HG02623 (cell line): Measurements from ENCODE around the gene TRAPPC3L.

Source experiments
- ATAC-seq: cut with Tn5 transposase; IDR thresholded peaks from one replicate; pipeline ENCODE4 v1.9.1; 2021; ENCODE audit warnings: moderate library complexity; ENCODE audit not compliant: unreplicated experiment

Gene TRAPPC3L

GRCh38 chr6:116560130-116560529, 14.6 kb upstream of the TRAPPC3L start:
- ATAC-seq: no peak

- no peak for ATAC-seq
These were observed 12.4 kb upstream of the TRAPPC3L start for GRCh38 chr6:116557893-116558292.

- ATAC-seq: no peak
These were observed 11.4 kb upstream of the TRAPPC3L start for GRCh38 chr6:116556814-116557415.

DNA sequence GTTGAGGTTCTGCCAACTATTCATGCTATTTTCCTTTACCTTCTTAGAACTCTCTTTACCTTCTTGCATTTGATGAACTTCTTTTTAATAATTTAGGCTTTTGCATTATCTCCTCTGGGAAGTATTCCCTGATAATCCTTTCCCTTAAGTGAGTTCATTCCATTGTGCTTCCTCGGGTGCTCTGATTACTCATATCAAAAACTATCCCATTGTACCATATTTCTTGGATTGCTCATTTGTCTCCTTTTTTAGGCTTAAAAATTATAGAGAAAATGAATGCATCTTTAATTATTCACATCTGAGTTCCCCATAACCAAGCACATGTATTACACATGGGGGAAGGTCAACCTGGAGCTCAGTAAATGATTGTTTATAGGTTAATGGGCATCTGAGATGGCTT, 10.6 kb upstream of the TRAPPC3L start:
- ATAC-seq: no peak

DNA sequence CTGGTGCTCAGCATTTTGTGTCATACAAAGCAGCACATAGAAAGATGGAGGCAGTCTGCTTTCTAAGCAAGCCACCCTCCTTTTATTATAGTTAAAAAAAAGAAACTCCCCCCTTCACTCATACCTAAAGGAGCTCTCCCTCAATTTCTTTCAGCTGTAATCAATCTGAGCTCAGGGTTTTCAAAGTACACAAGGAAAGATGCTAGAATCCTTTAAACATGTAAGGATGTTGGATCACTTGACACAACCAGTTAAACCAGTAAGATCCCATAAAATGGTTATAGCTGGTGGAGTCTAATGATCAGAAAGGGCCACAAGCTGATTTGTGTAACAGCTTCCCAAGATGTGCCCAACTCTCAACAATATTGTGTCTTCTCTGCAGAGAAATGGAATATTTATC, 8.0 kb upstream of the TRAPPC3L start, which contains the start of gene CALHM4:
TSS of gene CALHM4 (plus strand) at position 301 of the 400 bp plus-strand sequence. CDS start at position 344, 43 bp downstream.
- ATAC-seq: no peak

GRCh38 chr6:116550796-116551195, 5.3 kb upstream of the TRAPPC3L start:
- ATAC-seq: no peak

- ATAC-seq: no peak
These were observed 1.9 kb upstream of the TRAPPC3L start for GRCh38 chr6:116547358-116547757.

DNA sequence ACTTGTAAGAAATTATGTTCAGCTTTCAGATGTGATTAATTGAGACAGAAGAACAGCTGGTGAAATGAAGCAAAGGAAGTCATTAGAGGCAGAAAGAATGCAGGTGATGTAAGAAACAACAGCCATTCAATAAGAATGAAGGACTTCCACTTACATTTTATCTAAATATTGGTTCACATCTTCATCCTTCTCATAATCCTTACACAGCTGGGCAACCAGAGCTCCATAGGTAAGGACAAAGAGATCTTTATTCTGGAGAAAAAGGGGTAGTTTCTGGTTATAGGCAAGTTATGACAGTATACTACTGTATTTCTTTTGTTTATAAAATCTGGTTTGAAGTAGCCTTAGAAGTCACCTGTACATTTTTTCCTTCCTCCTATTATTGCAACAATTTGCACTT, 2.3 kb downstream of the TRAPPC3L start:
- ATAC-seq: no peak

GRCh38 chr6:116542426-116542825, 3.1 kb downstream of the TRAPPC3L start:
- no peak for ATAC-seq

DNA sequence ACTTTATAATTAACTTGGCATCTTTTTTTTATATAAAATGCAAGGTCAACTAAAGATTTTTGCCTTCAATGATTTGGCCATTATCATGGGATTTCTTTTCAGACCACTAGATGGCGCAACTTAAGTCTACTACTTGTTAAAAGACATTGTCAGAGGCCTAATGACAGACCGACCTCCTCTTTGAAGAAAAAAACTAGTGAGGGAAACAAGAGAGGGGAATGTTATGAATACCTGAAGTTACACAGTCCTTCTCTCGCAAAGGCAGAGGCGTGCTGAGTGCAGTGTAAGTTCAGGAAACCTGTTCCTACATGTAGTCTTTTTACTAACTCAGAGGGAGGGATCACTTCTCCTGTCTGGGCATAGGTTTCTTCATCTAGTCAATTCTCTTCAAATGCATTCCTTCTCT, 9.3 kb downstream of the TRAPPC3L start:
- ATAC-seq: no peak

- no peak for ATAC-seq
These were observed 10.4 kb downstream of the TRAPPC3L start for GRCh38 chr6:116535109-116535508.

- no peak for ATAC-seq
These were observed 12.1 kb downstream of the TRAPPC3L start for GRCh38 chr6:116533233-116533957.

DNA sequence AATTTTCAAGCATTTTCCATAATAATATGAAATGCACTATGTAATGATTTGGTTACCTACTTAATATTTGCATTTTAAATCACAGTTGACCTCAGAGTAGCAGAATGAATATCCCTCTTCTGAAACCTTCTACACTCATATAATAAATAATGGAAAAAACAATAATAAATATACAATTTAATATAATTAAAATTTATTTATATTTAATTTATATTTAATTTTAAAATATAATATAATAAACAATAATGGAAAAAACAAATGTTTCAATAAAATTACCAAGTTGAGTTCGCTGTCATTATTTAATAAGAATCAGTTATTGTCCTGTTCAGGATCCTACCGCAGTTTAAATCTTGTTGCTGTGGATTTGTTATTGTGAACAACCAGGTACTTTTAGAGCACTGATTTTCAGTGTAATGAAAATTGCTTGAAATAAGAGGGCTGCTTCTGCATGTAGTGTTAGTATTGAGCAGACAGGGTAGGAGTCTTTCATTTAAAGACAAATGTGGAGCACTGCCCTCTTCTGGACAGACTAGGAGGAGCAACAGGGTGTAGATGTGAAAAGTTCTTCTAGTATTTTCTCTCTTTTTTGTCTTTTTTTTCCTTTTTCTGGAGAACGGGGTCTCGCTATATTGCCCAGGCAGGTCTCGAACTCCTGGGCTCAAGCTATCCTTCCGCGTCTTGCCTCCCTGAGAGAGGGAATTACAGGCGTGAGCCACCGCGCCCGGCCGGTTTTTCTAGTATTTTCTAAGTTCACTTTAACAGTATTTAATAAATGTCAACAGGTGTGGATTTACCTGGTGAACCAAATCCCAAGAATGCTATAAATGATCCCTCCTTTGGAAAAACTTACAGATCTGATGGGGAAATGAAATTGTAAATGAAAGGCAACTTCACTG, 13.6 kb downstream of the TRAPPC3L start:
- ATAC-seq: peak; percentile 67

GRCh38 chr6:116530436-116530835, 15.0 kb downstream of the TRAPPC3L start:
- no peak for ATAC-seq

- no peak for ATAC-seq
These were observed 15.8 kb downstream of the TRAPPC3L start for GRCh38 chr6:116529466-116530290.

DNA sequence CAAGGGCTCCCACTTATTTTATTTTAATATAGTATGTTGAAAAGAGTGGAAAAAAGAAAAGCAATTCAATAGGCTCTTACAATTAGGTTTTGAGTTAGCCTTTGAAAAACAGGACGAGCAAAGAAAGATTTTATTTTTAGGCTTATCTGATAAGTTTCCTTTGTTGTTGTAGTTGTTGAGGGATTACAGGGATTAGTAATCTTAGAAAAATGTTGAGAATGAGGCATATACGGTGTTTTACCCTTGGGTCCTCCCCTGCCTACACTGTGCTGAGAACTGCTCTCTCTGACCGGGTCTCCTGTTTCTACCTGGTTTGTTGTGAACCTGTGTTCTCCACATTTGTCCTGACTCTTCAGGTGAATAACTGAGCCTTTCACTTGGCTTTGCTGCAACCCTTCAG, 16.7 kb downstream of the TRAPPC3L start:
- ATAC-seq: no peak

- no peak for ATAC-seq
These were observed 17.4 kb downstream of the TRAPPC3L start for GRCh38 chr6:116528133-116528532.

DNA sequence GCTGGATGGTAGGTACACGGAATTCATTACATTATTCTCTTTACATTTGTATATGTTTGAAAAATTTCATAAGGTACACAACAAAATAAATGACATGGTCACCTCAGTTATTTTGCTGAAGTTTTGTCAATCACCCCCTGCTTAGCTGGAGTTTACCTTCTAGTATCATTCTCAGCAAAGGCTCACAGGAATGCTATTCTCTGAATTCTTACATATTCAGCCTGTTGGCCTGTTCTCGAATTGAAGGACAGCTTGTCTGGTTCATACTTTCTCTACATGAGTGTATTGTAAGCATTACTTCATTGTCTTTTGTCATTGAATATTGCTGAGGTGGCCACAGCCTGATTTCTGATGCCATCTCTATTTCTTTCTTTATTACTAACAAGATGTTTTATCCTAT, 21.2 kb downstream of the TRAPPC3L start:
- no peak for ATAC-seq

GRCh38 chr6:116522896-116523295, 22.6 kb downstream of the TRAPPC3L start:
- no peak for ATAC-seq

GRCh38 chr6:116518621-116519368, 26.7 kb downstream of the TRAPPC3L start:
- no peak for ATAC-seq
